ENCODE data around the gene ANKS1B.

DNA sequence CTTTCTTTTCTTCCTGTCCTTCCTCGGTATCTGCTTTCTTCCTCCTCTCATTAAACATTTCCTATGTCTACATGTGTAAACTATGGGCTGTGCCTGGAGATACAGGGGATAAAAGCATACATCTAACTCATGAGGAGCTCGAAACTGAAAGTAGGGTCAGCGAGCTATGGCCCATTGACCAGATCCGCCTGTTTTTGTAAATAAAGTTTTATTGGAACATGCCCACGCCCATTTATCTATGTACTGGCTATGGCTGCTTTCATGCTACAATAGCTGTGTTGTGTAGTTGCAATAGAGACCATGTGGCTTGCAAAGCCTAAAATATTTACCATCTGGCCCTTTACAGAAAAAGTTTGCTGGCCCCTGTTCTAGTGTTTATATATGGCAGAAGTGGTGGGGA, 838.0 kb downstream of the ANKS1B start:
- TF ChIP-seq, protein P1, sequence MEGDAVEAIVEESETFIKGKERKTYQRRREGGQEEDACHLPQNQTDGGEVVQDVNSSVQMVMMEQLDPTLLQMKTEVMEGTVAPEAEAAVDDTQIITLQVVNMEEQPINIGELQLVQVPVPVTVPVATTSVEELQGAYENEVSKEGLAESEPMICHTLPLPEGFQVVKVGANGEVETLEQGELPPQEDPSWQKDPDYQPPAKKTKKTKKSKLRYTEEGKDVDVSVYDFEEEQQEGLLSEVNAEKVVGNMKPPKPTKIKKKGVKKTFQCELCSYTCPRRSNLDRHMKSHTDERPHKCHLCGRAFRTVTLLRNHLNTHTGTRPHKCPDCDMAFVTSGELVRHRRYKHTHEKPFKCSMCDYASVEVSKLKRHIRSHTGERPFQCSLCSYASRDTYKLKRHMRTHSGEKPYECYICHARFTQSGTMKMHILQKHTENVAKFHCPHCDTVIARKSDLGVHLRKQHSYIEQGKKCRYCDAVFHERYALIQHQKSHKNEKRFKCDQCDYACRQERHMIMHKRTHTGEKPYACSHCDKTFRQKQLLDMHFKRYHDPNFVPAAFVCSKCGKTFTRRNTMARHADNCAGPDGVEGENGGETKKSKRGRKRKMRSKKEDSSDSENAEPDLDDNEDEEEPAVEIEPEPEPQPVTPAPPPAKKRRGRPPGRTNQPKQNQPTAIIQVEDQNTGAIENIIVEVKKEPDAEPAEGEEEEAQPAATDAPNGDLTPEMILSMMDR (IDR thresholded peaks at IDR 0.05), result no peak
- TF ChIP-seq POLR2A (IDR thresholded peaks at IDR 0.05), result no peak

Data from Peyer's patch (tissue), 4 donors.